HEK293T (cell line): Measurements from ENCODE around the gene FGFRL1.

ENCODE experiments used
- BHLHE40 ChIP-seq: fragments of 450-650 bp; IDR thresholded peaks from 2 replicates; pipeline ENCODE4 v1.6.1; 2016; ENCODE audit warnings: mild to moderate bottlenecking, moderate library complexity, borderline replicate concordance
- CTBP1 ChIP-seq: fragments of 450-650 bp; IDR thresholded peaks from 2 replicates; pipeline ENCODE4 v1.6.1; 2016; ENCODE audit warnings: borderline replicate concordance
- ELF4 ChIP-seq: fragments of 450-650 bp; IDR thresholded peaks from 2 replicates; pipeline ENCODE4 v1.6.1; 2017; ENCODE audit warnings: antibody characterized with exemption
- HDGF ChIP-seq: fragments of 450-650 bp; IDR thresholded peaks from 2 replicates; pipeline ENCODE4 v1.6.1; 2017; ENCODE audit warnings: antibody characterized with exemption, borderline replicate concordance
- SP1 ChIP-seq: fragments of 450-650 bp; IDR thresholded peaks from 2 replicates; pipeline ENCODE4 v1.6.1; 2017
- SUZ12 ChIP-seq: fragments of 450-650 bp; IDR thresholded peaks from 2 replicates; pipeline ENCODE4 v1.6.1; 2016; ENCODE audit warnings: mild to moderate bottlenecking

DNA sequence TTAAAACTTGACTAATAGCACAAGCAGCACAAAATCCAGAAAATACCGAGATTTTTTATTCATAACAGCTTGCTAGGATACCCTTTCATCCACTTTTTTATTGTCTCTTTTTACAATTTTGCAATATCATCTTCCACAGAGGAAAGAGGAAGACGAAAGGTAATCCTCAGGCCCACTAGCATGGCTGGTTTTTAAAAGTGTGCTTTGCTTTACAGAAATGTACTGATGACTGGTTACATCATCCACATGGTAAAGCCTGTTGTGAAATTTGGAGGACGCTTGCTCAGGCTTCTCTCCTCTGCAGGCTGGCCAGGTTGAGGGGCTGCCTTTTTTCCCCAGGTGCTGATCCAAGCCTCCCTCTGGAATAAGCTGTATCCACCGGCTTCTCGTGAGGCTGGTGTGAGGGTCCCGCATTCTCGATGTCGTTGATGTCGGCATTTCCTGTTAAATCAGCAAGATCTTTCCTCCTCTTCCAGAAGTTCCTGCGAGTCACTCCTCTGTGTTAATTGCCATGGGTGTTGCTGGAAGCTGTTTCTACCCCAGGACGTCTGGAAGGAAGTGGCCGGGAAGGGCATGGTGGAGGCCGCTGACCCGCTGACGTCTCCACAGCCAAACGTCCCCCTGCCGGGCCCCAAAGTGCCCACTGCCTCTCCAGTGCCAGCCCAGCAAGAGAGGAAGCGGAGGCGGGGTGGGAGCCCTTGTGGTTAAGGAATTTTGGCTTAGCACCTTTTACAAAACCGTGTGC, 32.3 kb upstream of the FGFRL1 start:
- TF ChIP-seq HDGF: no peak
- no peak for TF ChIP-seq SUZ12
- no peak for TF ChIP-seq CTBP1
- TF ChIP-seq SP1: no peak
- TF ChIP-seq ELF4: no peak
- TF ChIP-seq BHLHE40: no peak
